ENCODE data around the gene SLCO6A1.

SLCO6A1 gene

DNA sequence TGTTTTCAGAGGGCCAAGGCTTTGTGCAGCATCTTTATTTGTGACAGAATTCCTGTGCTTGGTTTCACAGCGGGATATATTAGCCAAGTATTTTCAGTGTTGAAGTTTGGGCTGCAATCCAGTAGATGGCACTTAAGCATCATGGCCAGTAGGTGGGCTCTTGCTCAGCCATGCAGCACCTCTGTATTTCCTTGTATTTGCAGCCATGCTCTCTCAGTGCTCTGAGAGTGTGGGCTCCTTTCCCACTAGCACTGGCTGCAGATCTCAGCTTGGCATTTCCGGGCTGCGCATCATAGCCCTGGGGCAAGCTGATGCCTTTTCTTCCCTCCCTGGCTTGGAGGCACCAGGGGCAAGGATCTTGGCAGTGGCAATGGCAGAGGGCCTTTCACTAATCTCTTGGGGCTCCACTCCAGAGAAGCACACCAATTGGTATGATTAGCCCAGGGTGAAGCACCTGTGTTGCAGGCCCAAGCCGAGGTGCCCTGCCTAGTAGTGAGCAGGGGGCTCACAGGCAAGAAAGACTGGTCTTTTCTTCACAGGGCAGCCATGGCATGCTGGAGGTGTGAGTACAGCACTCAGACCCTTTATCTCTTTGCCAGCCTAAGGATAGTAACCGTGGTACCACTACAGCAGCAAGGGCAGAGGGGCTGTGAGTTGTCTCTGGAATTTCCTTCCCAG is 48.3 kb downstream of the SLCO6A1 start:
- no peak for DNase-seq

DNA sequence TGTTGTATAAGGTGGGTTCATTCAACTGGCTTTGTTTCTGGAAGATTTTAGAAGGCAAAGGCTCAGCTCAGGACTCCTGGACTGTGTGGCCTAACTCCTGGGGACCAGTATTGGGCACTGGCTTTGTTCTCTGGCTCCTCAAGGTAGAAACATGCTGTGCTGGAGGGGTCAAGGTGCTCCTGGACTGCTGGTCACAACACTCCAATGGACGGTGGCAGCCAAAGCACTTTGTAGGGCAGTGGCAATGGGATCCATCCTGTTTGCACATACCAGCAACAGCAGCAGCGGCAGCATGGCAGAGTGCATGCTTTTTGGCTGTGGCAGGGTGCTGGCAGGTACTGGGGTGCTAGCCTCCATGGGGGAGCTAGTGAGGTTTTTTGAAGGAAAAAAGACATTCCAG is 65.3 kb downstream of the SLCO6A1 start:
- DNase-seq, result no peak

DNA sequence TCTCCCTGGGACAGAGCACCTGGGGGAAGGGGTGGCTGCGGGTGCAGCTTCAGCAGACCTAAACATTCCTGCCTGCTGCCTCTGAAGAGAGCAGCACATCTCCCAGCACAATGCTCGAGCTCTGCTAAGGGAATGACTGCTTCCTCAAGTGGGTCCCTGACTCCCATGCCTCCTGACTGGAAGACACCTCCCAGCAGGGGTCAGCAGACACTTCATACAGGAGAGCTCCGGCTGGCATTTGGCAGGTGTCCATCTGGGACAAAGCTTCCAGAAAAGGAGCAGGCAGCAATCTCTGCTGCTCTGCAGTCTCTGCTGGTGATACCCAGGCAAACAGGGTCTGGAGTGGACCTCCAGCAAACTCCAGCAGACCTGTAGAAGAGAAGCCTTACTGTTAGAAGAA is 77.2 kb downstream of the SLCO6A1 start:
- DNase-seq, result no peak

DNA sequence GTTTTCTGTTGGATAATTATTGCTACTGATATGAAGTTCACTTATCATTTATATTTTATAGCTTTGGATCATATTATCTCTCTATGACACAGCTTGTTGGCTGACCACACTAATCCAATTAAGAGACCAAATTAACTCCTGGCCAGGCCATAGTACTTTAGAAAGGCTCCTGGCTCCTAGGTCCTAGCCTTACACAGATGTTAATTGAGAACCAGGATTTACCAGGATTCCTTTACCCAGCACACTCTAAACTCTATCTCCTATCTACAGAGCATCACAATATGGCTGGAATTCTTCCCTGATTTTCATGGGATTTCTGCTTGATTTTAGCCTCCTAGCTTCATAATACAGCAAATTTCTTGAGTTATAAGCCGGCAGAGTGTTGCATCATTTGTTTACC is 80.3 kb downstream of the SLCO6A1 start:
- DNase-seq, result no peak

DNA sequence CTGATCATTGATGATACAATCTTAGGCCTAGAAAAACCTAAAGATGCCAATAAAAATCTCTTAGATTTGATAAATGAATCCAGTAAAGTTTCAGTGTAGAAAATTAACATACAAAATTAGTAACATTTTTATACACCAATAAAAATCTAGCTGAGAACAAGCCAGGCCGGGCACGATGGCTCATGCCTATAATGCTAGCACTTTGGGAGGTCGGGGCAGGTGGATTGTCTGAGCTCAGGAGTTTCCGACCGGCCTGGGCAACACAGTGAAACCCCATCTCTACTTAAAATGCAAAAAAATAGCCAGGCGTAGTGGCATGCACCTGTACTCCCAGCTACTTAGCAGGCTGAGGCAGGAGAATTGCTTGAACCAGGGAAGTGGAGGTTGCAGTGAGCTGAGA is 84.4 kb downstream of the SLCO6A1 start:
- DNase-seq, result no peak

DNA sequence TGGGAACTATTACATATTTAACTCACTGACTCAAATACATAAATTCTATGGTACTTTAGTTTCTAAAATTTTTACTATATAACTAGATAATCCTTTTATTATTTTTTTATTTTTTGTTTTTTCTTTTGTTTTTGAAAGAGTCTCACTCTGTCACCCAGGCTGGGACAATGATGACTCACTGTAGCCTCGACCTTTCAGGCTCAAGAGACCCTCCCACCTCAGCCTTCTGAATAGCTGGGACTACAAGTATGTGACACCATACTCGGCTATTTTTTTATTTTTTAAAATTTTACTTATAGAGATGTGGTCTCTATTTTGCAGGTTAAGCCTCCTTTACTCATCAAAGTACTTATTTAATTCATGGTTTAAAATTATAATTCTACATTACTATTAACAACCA is 110.6 kb downstream of the SLCO6A1 start:
- no peak for DNase-seq

DNA sequence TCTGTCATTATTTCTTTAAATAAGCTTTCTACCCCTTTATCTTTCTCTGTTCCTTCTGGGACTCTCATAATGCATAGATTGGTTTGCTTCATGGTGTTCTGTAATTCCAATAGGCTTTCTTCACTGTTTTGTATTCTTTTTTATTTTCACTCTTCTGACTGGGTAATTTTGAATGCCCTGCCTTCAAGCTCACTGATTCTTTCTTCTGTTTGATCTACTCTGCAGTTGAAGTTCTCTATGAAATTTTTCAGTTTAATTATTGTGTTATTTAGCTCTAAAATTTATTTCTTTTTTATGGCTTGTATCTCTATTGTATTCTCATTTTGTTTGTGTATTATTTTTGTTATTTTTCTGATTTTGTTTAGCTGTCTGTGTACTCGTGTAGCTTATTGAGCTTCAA is 113.4 kb downstream of the SLCO6A1 start:
- no peak for DNase-seq

DNA sequence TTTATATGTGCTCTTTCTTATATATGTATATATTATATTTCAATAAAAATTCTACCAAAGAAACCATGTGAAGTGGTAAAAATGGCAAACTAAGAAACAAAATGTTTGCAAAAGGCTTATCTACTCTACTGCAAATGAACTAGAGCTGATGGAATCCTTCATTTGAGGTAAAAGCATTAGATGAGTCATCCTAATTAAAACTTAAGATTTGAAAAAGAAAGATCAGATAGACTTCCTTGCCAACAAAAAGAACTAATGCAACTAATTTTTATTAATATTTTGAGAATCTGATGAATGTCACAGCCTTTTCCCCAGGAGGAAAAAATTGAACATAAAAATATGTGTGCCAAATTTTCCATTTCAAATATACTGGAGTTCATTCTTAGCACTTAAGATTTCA is 118.6 kb downstream of the SLCO6A1 start:
- DNase-seq, result no peak

DNA sequence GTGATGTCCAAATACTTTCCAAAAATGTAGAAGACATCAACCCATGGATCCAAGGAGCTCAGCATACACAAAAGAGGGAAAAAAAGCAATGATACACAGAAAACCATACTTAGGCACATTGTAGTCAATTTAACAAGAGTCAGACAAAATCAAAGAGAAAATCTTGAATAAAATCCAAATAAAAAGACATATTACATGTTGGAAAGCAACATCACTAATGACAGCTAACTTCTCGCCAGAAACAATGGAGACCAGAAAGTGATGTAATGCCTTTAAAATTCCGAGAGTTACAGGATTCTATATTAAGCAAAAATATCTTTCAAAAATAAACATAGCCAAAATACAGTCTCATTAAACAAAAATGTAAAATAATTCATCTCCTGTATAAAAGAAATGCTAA is 122.9 kb downstream of the SLCO6A1 start:
- no peak for DNase-seq

DNA sequence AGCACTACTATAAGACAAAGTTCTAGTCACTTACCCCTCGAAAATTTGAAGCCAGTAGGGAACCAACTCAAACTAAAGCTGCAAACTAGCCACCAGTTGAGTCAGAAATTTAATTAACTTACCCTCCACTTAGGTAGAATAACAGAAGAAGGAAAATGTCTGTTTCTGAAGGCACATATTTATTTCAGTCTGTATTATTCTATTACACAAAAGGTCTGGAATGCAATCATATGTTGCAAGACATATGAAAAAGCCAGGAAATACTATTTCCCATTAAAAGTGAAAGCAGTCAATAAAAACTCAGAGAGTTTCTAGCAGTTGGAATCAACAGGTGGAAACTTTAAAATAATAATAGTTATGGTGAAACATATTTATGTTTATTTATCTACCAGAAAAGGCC is 123.5 kb downstream of the SLCO6A1 start:
- no peak for DNase-seq

DNA sequence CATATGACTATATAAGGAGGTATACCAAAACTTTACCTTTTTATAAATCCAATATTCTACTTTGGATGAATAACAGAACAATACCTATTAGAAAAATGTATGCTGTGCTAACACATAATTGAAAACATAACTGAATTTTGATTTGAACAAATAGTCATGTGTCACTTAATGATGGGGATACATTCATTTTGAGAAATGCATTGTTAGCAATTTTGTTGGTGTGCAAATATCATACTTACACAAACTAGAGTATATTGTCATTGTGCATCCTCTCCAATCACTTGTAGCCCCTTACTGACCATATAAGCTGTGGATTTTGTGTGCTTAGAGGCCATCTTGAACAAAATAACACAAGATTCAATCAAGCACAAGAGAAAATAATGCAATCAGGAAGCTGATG is 130.4 kb downstream of the SLCO6A1 start:
- no peak for DNase-seq

DNA sequence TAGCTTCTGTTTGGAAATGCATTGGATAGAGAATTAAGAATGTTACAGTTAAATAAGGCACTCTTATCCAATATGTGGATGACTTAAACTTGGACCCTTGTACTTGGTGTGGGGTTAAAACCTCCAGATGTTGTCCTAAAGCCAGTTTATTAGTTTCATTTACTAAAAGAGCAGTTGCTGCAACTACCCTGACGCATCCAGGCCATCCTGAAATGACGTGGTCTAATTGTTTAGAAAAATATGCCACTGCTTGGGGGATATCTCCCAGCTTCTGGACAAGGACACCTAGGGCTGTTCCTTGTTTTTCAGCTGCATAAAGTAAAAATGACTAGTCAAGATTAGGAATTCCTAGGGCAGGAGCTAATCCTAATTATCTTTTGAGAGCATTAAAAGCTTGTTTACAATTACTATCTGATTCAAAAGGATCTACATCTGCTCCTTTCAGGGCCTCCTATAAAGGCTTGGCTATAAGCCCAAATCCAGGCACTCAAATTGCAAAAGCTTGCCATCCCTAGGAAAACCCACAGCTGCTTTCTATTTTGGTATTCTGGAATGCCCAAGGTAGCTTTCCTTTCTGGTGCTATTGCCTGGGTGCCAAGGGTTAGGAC is 157.0 kb downstream of the SLCO6A1 start:
- DNase-seq, result no peak

DNA sequence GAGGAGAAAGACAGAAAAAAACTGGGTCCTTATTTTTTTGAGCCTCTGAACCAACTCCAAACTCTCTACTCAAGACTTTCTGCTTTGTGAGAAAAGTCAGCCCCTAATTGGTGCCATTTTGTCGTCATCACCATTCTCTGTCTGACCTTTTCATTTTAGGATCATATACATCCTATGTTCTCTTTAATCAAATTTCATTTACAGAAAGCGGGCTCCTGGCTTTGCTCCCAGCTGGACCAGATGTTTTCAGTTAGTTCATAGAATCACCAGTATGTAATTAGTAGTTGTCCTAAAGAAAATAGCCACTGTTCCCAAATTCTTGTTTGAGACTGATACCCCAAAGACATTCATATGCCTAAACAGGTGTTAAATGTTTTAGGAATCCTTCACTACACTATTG is 174.1 kb downstream of the SLCO6A1 start:
- no peak for DNase-seq
